AG04449 (cell line): ENCODE measurements around the gene FHIT.

Experiments
- CTCF ChIA-PET: fragments of 350-600 bp; formaldehyde crosslinking; extraction: SDS; loops from one replicate; lab custom pipeline; 2021; ENCODE audit warnings: antibody characterized with exemption; lab: Yijun Ruan, JAX
- POLR2A ChIA-PET: fragments of 400-600, 350-600 bp; formaldehyde crosslinking; extraction: SDS; loops from one replicate; lab custom pipeline; 2020; ENCODE audit warnings: antibody characterized with exemption, inconsistent platforms; lab: Yijun Ruan, JAX
- DNase-seq: peaks from one replicate; pipeline ENCODE4 v3.0.0-alpha.2; 2010; ENCODE audit warnings: low read depth, low spot score
- H3K4me3 ChIP-seq: 2 replicates; pipeline ENCODE4 v1.5.1; 2011; ENCODE audit warnings: low read depth, mild to moderate bottlenecking, control low read depth, low read length
- TF ChIP-seq, protein P1 (sequence below): IDR thresholded peaks from one replicate; pipeline ENCODE4 v1.5.1; 2011; ENCODE audit warnings: mild to moderate bottlenecking, moderate library complexity, low read length, control low read depth, inconsistent platforms; ENCODE audit not compliant: insufficient read depth; ENCODE audit errors: missing control alignments

The FHIT gene

DNA sequence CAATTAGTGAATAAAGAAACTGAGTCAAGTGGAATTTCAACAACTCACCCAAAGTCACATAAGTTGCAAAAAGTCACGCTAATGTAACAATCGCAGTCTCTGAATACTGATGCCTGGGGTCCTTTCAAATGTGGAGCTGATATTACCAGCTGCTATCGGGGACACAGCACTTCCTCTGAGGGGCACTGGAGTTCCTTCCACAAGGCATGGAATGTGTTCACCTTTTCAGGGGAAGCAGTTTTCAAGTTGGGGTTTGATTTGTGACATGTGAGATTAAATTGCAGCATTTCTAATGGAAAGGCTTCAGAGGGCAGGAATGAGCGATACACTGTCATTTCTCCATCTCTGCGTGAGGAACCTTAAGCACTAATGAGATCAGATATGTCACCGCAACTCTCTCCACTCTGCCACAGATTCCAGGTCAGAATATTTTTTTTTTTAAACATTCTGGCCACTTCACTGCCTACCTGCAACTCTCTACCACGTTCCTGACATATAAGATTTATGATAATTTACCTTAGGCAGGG is 1394.3 kb downstream of the FHIT start:
- no peak overlapping the region for H3K4me3 ChIP-seq

GRCh38 chr3:59854061-59854709 is 1397.1 kb downstream of the FHIT start:
- ChIA-PET POLR2A (no interaction called here), CTCF (interaction anchor here (1.0 to 13.7 kb wide), 7 partner anchors 13 to 1224 kb away, joined by 3 to 182 read pairs (median 4); no protein-coding TSS in a partner anchor)
- no peak for DNase-seq
- TF ChIP-seq, protein P1, sequence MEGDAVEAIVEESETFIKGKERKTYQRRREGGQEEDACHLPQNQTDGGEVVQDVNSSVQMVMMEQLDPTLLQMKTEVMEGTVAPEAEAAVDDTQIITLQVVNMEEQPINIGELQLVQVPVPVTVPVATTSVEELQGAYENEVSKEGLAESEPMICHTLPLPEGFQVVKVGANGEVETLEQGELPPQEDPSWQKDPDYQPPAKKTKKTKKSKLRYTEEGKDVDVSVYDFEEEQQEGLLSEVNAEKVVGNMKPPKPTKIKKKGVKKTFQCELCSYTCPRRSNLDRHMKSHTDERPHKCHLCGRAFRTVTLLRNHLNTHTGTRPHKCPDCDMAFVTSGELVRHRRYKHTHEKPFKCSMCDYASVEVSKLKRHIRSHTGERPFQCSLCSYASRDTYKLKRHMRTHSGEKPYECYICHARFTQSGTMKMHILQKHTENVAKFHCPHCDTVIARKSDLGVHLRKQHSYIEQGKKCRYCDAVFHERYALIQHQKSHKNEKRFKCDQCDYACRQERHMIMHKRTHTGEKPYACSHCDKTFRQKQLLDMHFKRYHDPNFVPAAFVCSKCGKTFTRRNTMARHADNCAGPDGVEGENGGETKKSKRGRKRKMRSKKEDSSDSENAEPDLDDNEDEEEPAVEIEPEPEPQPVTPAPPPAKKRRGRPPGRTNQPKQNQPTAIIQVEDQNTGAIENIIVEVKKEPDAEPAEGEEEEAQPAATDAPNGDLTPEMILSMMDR = no peak
- H3K4me3 ChIP-seq = no peak overlapping the region

More for the DNA sequence above, 1394.3 kb downstream of the FHIT start:
- no peak for DNase-seq
- CTCF ChIA-PET = interaction anchor here (0.6 to 13.7 kb wide), 31 partner anchors 9 to 1289 kb away, joined by 3 to 182 read pairs (median 4); no protein-coding TSS in a partner anchor
- TF ChIP-seq, protein P1 = no peak
- POLR2A ChIA-PET = interaction anchor here (0.6 kb wide), 1 partner anchor 401 kb away, joined by 3 read pairs; no protein-coding TSS in a partner anchor

DNA sequence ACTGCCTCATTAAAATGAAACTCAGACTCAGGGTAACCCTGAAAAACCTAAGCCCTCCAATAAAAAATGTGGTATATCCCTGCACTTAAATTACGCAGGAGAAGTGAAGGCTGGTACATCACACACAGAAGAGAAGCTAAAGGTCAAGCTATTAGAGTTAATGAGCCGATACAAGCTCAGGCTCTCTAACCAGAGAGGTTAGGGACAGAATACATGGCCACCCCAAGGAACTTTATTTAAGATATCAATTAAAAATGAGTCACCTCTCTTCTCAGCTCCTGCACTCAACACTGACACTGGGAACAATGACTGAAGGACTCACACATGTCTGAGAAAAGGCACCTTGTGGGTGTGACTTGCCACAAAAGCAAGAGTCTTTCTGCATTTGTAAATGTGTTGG is 1400.8 kb downstream of the FHIT start:
- no peak overlapping the region for H3K4me3 ChIP-seq
- ChIA-PET CTCF (interaction anchor here (0.8 to 13.7 kb wide), 4 partner anchors 12 to 641 kb away, joined by 3 to 182 read pairs (median 6); no protein-coding TSS in a partner anchor), POLR2A (no interaction called here)
- TF ChIP-seq, protein P1 = no peak
- no peak for DNase-seq

GRCh38 chr3:59845386-59845785 is 1405.9 kb downstream of the FHIT start:
- ChIA-PET POLR2A (no interaction called here), CTCF (interaction anchor here (1.4 kb wide), 1 partner anchor 270 kb away, joined by 4 read pairs; no protein-coding TSS in a partner anchor)
- no peak for DNase-seq
- TF ChIP-seq, protein P1 = no peak
- H3K4me3 ChIP-seq = no peak overlapping the region

DNA sequence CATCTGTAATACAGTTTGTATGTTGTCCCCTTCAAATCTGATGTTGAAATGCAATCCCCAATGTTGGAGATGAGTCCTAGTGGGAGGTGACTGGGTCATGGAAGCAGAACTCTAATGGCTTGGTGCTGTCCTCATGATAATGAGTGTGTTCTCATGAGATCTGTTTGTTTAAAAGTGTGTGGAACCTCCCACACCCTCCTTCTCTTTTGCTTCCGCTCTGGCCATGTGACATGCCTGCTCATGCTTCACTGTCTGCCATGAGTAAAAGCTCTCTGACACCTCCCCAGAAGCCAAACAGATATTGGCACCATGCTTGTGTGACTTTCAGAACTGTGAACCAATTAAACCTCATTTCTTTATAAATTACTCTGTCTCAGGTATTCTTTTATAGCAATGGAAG is 1407.4 kb downstream of the FHIT start:
- TF ChIP-seq, protein P1 = no peak
- no peak for DNase-seq
- POLR2A ChIA-PET = no interaction called here
- H3K4me3 ChIP-seq = no peak overlapping the region
- CTCF ChIA-PET = interaction anchor here (1.0 kb wide), 1 partner anchor 269 kb away, joined by 3 read pairs; no protein-coding TSS in a partner anchor
